ENCODE measurements around the gene KRT86. TPM values are rescaled to one million over a fixed set of nuclear protein-coding genes. Genes with fewer than 3 reads are reported as not detected.

KRT86 gene
- total and polyA plus RNA-seq, 2 of the 8 experiments (the other 6 are each of a cell fraction or from before 2014, with no cell fraction given): 0.12 TPM; not detected in 1

- TF ChIP-seq TCF12 (IDR thresholded peaks at IDR 0.05; ENCODE audit: low read depth, low read length): no peak
- no peak for TF ChIP-seq SRF (IDR thresholded peaks at IDR 0.05; ENCODE audit: low read depth, low read length)
Observed at GRCh38 chr12:52308806-52309425, 34.5 kb downstream of the KRT86 start (continued).
